Measurements from ENCODE around the gene C4orf46.

The C4orf46 gene

GRCh38 chr4:158649111-158649680 is 22.5 kb downstream of the C4orf46 start:
- DNase-seq, result no peak

- DNase-seq, result no peak
Observed at GRCh38 chr4:158644760-158645159, 26.9 kb downstream of the C4orf46 start.

GRCh38 chr4:158644356-158644755 is 27.3 kb downstream of the C4orf46 start:
- DNase-seq, result no peak

GRCh38 chr4:158636619-158637018 is 35.1 kb downstream of the C4orf46 start:
- no peak for DNase-seq

GRCh38 chr4:158630893-158631292 is 40.8 kb downstream of the C4orf46 start:
- no peak for DNase-seq

- no peak for DNase-seq
Observed at GRCh38 chr4:158625544-158625943, 46.1 kb downstream of the C4orf46 start.

GRCh38 chr4:158624889-158625478 is 46.7 kb downstream of the C4orf46 start:
- DNase-seq, result peak; percentile 74

GRCh38 chr4:158622251-158622650 is 49.4 kb downstream of the C4orf46 start:
- no peak for DNase-seq

GRCh38 chr4:158621729-158622128 is 50.0 kb downstream of the C4orf46 start:
- DNase-seq, result no peak

GRCh38 chr4:158617956-158618355 is 53.7 kb downstream of the C4orf46 start:
- no peak for DNase-seq
